GM21381 (cell line): Measurements from ENCODE around the gene PRELID1.

Experiments used
- ATAC-seq: cut with Tn5 transposase; IDR thresholded peaks from one replicate; pipeline ENCODE4 v1.9.1; 2021; ENCODE audit warnings: mild to moderate bottlenecking, moderate library complexity; ENCODE audit not compliant: unreplicated experiment

Gene PRELID1

GRCh38 chr5:177355162-177355867 is 51.7 kb downstream of the PRELID1 start:
- no peak for ATAC-seq

- no peak for ATAC-seq
Observed at GRCh38 chr5:177355868-177356168, 52.2 kb downstream of the PRELID1 start.
